ENCODE results near the gene ESPN.

DNA sequence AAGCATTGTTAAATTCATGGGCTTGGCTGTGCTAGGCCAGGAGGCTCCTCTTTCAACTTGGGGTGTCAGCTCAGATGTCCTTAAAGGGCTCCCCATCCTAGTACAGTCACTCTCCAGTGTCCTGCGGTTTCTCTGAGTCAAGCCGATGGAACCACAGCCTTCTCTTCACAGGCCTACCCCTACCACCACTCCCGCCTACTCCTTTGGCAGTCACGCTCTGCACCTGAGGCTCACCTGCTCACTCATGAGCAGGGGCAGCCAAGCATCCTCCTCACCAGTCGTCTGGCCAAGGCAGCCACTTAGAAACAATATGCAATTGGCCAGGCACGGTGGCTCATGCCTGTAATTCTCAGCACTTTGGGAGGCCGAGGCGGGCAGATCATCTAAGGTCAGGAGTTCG is 34.6 kb upstream of the ESPN start:
- TF ChIP-seq, protein P1, sequence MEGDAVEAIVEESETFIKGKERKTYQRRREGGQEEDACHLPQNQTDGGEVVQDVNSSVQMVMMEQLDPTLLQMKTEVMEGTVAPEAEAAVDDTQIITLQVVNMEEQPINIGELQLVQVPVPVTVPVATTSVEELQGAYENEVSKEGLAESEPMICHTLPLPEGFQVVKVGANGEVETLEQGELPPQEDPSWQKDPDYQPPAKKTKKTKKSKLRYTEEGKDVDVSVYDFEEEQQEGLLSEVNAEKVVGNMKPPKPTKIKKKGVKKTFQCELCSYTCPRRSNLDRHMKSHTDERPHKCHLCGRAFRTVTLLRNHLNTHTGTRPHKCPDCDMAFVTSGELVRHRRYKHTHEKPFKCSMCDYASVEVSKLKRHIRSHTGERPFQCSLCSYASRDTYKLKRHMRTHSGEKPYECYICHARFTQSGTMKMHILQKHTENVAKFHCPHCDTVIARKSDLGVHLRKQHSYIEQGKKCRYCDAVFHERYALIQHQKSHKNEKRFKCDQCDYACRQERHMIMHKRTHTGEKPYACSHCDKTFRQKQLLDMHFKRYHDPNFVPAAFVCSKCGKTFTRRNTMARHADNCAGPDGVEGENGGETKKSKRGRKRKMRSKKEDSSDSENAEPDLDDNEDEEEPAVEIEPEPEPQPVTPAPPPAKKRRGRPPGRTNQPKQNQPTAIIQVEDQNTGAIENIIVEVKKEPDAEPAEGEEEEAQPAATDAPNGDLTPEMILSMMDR (IDR thresholded peaks at IDR 0.05; ENCODE audit: poor library complexity) = no peak
- no peak for TF ChIP-seq EZH2 (IDR thresholded peaks at IDR 0.05; ENCODE audit: borderline replicate concordance)
